DND-41 (cell line): Measurements from ENCODE around the gene ABHD17A.

ENCODE experiments used
- EZH2 ChIP-seq: IDR thresholded peaks from 3 replicates; pipeline ENCODE4 v1.6.1; 2012; ENCODE audit warnings: borderline replicate concordance, low read depth, mild to moderate bottlenecking, moderate library complexity, low read length, inconsistent platforms; ENCODE audit not compliant: severe bottlenecking
- TF ChIP-seq, protein P1 (sequence below): IDR thresholded peaks from 2 replicates; pipeline ENCODE4 v1.5.1; 2012; ENCODE audit warnings: borderline replicate concordance, low read length, moderate library complexity, mild to moderate bottlenecking; ENCODE audit not compliant: poor library complexity, severe bottlenecking; ENCODE audit errors: extremely low read depth

GRCh38 chr19:1857648-1858326 lies 27.5 kb downstream of the ABHD17A start:
- TF ChIP-seq, protein P1, sequence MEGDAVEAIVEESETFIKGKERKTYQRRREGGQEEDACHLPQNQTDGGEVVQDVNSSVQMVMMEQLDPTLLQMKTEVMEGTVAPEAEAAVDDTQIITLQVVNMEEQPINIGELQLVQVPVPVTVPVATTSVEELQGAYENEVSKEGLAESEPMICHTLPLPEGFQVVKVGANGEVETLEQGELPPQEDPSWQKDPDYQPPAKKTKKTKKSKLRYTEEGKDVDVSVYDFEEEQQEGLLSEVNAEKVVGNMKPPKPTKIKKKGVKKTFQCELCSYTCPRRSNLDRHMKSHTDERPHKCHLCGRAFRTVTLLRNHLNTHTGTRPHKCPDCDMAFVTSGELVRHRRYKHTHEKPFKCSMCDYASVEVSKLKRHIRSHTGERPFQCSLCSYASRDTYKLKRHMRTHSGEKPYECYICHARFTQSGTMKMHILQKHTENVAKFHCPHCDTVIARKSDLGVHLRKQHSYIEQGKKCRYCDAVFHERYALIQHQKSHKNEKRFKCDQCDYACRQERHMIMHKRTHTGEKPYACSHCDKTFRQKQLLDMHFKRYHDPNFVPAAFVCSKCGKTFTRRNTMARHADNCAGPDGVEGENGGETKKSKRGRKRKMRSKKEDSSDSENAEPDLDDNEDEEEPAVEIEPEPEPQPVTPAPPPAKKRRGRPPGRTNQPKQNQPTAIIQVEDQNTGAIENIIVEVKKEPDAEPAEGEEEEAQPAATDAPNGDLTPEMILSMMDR, result no peak
- TF ChIP-seq EZH2, result no peak
